ENCODE results near the gene PIGB.
A peak's percentile ranks its signal among the peaks of the same experiment; 100 is the strongest.
"Not testable (repeated sequence)": the region's sequence is repeated elsewhere in the genome, so short reads cannot be mapped to it uniquely, and the experiment has no call there.

PIGB gene
- 7.1 to 23.3 (median 15.1) reads per million in 17 experiments for total RNA-seq

GRCh38 chr15:55318588-55319494 lies at the start of gene PIGB, which contains the start of gene PIGBOS1:
TSS of gene PIGB (plus strand) at chr15:55319222. CDS start at chr15:55319251, 29 bp downstream.
TSS of gene PIGBOS1 (minus strand) at chr15:55319123. CDS start at chr15:55317792, 1,331 bp downstream.
- DNase-seq = peak; percentile 87 to 94 (median 93)

- DNase-seq = no peak
Observed at GRCh38 chr15:55270291-55270690, 48.7 kb upstream of the PIGB start.

DNA sequence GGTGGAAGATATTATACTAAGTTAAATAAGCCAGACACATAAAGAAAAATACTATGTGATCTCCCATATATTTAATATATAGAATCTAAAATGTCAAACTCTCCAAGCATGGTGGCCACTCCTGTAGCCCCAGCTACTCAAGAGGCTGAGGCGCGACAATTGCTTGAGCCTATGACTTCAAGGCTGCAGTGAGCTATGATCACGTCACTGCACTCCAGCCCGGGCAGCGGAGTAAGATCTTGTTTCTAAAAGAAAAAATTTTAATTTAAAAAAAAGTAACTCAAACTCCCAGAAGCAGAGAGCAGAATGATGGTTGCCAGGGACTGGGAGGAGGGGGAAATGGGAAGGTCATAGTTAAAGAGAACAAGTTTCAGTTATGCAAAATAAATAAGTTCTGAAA lies 42.7 kb upstream of the PIGB start:
- DNase-seq = no peak

- peak in 2 of 4 experiments; percentile 24 to 46 for DNase-seq
Observed at GRCh38 chr15:55277116-55277564, 41.9 kb upstream of the PIGB start.

GRCh38 chr15:55277715-55278114 lies 41.3 kb upstream of the PIGB start:
- DNase-seq = no peak

GRCh38 chr15:55279100-55279745 lies 39.8 kb upstream of the PIGB start:
- DNase-seq = no peak

- DNase-seq = peak; percentile 66 to 79 (median 74)
Observed at GRCh38 chr15:55279746-55280351, 39.2 kb upstream of the PIGB start.

- peak in 1 of 4 experiments; percentile 31 for DNase-seq
Observed at GRCh38 chr15:55280589-55280988, 38.4 kb upstream of the PIGB start.

DNA sequence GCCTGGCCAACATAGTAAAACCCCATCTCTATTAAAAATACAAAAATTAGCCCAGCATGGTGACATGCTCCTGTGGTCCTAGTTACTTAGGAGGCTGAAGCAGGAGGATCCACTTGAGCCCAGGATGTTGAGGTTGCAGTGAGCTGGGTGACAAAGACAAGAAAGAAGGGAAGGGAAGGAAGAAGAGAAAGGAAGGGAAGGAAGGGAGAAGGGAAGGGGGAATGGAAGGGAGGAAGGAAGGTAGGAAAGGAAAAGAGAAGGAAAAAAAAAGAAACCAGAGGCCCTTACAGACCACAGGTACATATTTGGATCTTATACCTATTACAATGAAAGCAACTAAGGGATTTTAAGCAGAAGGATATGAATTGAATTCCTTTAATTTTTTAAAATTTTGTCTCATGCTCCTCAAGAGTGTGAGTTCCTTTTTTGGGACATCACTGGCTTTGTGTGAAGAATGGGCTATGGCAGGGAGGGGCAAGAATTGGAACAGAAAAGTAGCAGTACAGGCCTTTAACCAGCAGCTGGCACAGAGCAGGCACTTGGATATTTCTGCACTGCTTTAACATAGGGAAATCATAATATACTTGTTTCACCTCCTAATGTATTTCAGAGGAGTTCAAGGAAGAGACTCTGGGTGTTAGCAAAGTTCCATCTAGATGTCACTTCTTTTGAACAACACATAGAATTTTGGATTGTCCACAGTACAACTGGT lies 37.3 kb upstream of the PIGB start:
- peak in 3 of 4 experiments; percentile 25 to 37 (median 34) for DNase-seq

GRCh38 chr15:55282284-55282833 lies 36.7 kb upstream of the PIGB start:
- DNase-seq = peak; percentile 29 to 68 (median 56)

DNA sequence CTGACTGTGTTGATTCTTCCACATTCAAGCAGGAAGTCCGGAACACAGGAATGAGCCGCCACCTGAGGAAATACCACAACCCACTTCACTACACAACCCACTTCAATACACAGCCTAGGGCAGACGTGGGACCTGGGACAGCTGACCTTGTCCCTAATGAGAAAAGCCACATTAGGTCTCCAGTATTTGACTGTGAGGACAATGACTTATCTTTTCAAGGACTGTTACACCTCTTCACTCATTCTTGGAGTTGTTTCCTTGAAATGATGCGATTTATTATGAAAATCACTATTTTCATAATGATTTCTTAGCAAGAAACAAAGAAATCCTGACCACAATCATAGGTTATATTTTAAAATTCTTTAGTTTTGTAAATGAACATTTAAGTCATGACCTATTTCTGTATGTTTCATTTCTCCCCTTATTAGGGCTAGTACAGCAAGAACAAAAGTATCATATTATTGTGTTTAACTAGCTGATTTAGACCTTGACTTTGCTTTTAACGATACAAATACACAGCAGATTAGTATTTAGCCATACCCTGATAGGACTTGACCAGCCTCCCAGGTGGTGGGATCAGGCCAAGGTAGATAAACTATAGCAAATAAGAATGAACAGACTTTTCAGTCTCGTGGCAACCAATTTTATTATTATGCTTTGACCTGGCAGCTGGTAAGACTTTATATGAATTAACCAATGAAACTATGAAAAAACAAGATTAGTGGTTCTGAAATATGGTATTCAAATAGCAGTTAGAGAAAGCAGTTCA lies 35.5 kb upstream of the PIGB start:
- no peak for DNase-seq

DNA sequence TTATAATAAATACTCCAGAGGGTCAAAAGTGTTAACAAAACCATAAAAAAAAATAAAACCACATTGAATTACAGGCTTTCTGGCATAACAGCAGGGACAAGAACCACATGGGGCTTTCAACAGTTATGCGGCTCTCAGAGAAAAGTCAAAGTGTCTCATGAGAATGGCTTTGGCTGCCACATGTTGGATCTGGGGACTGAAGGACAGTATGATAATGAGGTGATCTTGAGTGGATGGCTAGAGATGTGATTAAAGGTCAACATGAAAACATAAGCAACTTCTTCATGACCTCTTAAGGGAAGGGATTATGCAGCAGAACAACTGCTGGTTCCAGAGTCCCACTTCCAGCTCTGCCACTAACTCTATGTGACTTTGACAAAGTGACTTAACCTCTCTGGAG lies 34.6 kb upstream of the PIGB start:
- peak in 1 of 4 experiments; percentile 10 for DNase-seq

DNA sequence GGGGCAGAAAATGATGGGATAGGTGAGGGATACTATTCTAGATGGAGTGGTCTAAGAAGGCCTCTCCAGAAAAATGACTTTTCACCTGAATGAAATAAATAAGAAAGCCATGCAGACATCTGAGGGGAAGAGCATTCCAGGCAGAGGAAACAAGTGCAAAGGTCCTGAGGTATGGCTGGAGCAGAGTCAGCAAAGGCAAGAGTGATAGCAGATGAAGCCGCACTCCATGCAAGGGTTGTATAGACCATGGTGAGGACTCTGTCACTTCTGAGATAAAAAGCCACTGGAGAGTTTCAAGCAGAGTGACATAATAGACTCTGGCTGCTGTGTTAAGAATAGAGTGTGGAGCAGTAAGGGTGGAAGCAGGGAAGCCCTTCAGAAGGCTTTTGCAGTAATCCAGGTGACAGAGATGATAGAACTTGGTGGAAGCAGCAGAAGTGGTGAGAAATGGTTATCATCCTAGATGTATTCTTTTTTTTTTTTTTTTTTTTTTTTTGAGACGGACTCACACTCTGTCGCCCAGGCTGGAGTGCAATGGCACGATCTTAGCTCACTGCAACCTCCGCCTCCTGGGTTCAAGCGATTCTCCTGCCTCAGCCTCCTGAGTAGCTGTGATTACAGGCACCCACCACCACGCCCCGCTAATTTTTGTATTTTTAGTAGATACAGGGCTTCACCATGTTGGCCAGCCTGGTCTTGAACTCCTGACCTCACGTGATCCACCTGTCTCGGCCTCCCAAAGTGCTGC lies 32.4 kb upstream of the PIGB start:
- DNase-seq = not testable (repeated sequence)

DNA sequence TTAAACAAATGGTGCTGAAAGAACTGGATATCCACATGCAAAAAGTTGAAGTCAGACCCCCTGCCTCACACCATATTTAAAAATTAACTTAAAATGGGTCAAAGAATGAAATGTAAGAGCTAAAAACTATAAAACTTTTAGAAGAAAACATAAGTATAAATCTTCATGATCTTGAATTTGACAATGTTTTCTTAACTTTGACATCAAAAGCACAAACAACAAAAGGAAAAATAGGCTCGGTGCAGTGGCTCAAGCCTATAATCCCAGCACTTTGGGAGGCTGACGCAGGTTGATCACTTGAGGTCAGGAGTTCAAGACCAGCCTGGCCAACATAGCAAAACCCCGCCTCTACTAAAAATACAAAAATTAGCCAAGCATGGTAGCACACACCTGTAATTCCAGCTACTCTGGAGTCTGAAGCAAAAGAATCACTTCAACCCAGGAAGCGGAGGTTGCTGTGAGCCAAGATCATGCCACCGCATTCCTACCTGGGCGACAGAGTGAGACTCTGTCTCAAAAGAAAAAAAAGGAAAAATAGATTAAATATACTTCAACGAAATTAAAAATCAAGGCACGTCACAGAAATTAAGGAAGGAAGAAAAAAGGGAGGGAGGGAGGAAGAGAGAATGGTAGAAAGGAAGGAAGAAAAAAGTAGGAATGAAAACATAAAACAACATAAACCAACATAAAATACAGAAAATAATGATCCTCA lies 30.9 kb upstream of the PIGB start:
- no peak for DNase-seq

GRCh38 chr15:55289011-55289745 lies 29.8 kb upstream of the PIGB start:
- peak; percentile 50 to 72 (median 68) for DNase-seq

DNA sequence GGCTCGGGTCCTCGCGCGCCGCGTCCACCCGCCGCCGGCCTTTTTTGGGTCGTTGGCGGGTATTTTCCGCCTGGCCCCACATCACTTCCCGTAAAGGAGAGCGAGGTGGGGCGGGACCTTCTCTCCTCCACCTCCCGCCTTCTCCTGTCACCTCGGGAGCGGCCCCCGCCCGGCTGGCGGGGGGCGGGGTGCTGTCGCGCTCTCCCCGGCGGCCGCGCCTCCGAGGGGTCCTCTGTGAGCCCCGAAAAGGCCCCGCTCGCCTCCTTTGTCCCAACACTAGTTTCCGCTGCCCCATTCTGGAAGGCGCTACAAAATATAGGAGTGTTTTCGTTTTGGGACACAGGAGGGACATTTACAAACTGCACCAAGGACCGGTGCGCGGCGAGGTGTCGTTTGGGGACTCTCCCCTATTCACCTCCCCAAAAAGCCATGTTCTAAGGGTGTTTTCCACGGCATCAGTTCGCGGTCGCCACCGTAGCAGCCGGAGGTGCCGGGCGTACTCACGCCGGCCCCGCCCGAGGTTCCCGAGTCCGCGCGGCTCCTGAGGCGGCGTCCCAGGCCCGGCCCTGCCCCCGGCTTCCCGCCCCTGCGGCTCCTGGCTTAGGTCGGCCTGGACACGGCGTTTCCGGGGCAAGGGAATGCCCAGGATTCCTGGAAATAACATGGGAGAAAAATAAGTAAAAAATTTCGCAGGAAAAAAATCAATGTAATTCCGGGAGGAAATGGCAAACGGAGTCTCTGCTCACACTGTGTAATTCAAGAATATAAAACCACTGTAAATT lies 29.1 kb upstream of the PIGB start, which contains the start of gene RAB27A:
TSS of gene RAB27A (minus strand) at position 68 of the 782 bp plus-strand sequence. CDS start 54,879 bp downstream, outside the sequence.
- peak; percentile 61 to 80 (median 68) for DNase-seq

DNA sequence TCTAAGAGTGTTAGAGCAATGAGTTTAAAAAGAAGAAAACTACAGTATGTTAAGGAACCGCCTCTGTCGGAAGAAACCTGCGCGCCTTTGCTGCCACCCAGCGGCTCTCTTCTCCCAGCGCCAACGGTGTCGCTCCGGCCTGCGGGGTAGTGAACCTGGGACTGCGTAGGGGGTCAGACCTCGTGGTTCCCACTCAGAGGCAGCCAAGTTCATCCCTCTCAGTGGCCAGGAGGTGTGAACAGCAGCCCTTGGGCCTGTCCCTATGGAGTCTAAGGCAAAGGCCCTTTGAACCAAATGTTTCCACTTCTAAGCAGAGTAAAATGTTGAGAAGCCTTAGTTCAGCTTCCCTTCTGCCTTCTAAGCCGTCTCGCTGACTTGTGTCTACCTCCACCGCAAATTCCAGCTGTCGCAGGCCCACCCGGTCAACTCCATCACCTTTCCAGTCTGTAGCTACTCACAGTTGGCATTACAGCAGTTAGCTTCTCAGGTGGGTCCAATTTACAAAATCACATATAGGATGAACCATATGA lies 28.4 kb upstream of the PIGB start:
- peak; percentile 89 to 94 (median 92) for DNase-seq

- no peak for DNase-seq
Observed at GRCh38 chr15:55297315-55297714, 21.7 kb upstream of the PIGB start.
